Astrocyte (in vitro differentiated cells and primary cell): ENCODE measurements around the gene VPS13D. TPM values are rescaled to one million over a fixed set of nuclear protein-coding genes. Genes with fewer than 3 reads are reported as not detected.

Source experiments
- DNase-seq: peaks from one replicate; pipeline ENCODE4 v3.0.0-alpha.2; 2010; ENCODE audit warnings: low read depth
- FAIRE-seq: peaks from 2 replicates; lab custom pipeline; 2011; peaks lifted over from hg19 to GRCh38; lab: Jason Lieb, UNC
- H2AFZ ChIP-seq: 2 replicates; pipeline ENCODE4 v1.6.0; 2012; ENCODE audit warnings: low read depth, low read length, inconsistent platforms
- H3K27ac ChIP-seq: 2 replicates; pipeline ENCODE4 v1.5.1; 2011; ENCODE audit warnings: low read depth, low read length, inconsistent platforms
- H3K27me3 ChIP-seq: 2 replicates; pipeline ENCODE4 v1.6.0; 2011; ENCODE audit warnings: low read length, inconsistent platforms; ENCODE audit not compliant: insufficient read depth
- H3K36me3 ChIP-seq: 2 replicates; pipeline ENCODE4 v1.5.1; 2011; ENCODE audit warnings: low read length, inconsistent platforms; ENCODE audit not compliant: insufficient read depth
- H3K4me1 ChIP-seq: 2 replicates; pipeline ENCODE4 v1.5.1; 2011; ENCODE audit warnings: low read length, inconsistent platforms; ENCODE audit not compliant: insufficient read depth
- H3K4me2 ChIP-seq: 2 replicates; pipeline ENCODE4 v1.6.0; 2012; ENCODE audit warnings: low read length, inconsistent platforms
- H3K4me3 ChIP-seq: 2 replicates; pipeline ENCODE4 v1.5.1; 2011; ENCODE audit warnings: low read depth, mild to moderate bottlenecking, low read length, inconsistent platforms; ENCODE audit not compliant: insufficient read depth
- H3K79me2 ChIP-seq: 2 replicates; pipeline ENCODE4 v1.6.0; 2012; ENCODE audit warnings: mild to moderate bottlenecking, low read length, inconsistent platforms; ENCODE audit not compliant: insufficient read depth
- H3K9ac ChIP-seq: 2 replicates; pipeline ENCODE4 v1.6.0; 2012; ENCODE audit warnings: mild to moderate bottlenecking, low read length, inconsistent platforms
- H3K9me3 ChIP-seq: 2 replicates; pipeline ENCODE4 v1.5.1; 2012; ENCODE audit warnings: low read depth, mild to moderate bottlenecking, low read length, inconsistent platforms; ENCODE audit not compliant: insufficient read depth
- H4K20me1 ChIP-seq: 2 replicates; pipeline ENCODE4 v1.6.0; 2012; ENCODE audit warnings: low read length, inconsistent platforms; ENCODE audit not compliant: insufficient read depth
- H3K27ac Mint-ChIP-seq: one replicate; pipeline ENCODE4 v1.8.0; 2021; ENCODE audit warnings: mild to moderate bottlenecking, mixed read lengths; ENCODE audit not compliant: unreplicated experiment
- H3K27me3 Mint-ChIP-seq: one replicate; pipeline ENCODE4 v1.8.0; 2021; ENCODE audit warnings: low read depth, mixed read lengths; ENCODE audit not compliant: unreplicated experiment
- H3K36me3 Mint-ChIP-seq: one replicate; pipeline ENCODE4 v1.8.0; 2021; ENCODE audit warnings: low read depth, mixed read lengths; ENCODE audit not compliant: unreplicated experiment
- H3K4me1 Mint-ChIP-seq: one replicate; pipeline ENCODE4 v1.8.0; 2021; ENCODE audit warnings: low read depth, mixed read lengths; ENCODE audit not compliant: unreplicated experiment
- H3K4me3 Mint-ChIP-seq: one replicate; pipeline ENCODE4 v1.8.0; 2021; ENCODE audit warnings: mild to moderate bottlenecking, moderate library complexity, mixed read lengths; ENCODE audit not compliant: unreplicated experiment
- H3K9me3 Mint-ChIP-seq: one replicate; pipeline ENCODE4 v1.8.0; 2021; ENCODE audit warnings: mild to moderate bottlenecking, mixed read lengths; ENCODE audit not compliant: unreplicated experiment
- EZH2 ChIP-seq: IDR thresholded peaks from 2 replicates; pipeline ENCODE4 v1.6.1; 2012; ENCODE audit warnings: mild to moderate bottlenecking, low read length, inconsistent platforms; ENCODE audit not compliant: insufficient read depth
- total RNA-seq: library from RNA; stranded (reverse); gene quantifications from 2 replicates; pipeline ENCODE4 v1.2.1, GENCODE V29; 2021
- TF ChIP-seq, protein P1 (sequence below): IDR thresholded peaks from 2 replicates; pipeline ENCODE4 v1.5.1; 2011; ENCODE audit warnings: low read depth, mild to moderate bottlenecking, inconsistent platforms, low read length, moderate library complexity; ENCODE audit not compliant: insufficient read depth

Gene VPS13D
- total RNA-seq, 1 donor from 2014 or later = 25.9 TPM

DNA sequence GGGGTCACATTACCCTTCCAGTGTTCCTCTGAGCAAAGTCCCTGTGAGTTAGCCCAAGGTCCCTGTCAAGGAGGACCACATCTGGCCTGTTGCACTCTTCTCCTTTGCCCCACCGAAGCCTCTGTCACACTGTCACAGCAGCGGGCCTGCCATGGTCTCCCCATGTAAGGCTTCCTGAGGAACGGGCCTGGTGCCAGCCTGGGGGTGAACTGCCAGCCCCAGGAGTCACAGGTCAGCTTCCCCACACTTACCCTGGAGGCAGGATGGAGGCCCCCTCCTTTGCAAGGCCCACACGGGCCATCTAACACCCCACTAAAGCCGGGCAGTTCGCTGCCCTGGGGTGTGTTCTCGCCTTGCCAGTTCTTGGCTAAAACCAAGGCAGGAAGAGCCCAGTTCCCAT is 48.9 kb upstream of the VPS13D start:
- H3K9me3 Mint-ChIP-seq = peaks cover 2% of the 10 kb centered on the region
- Histone ChIP-seq H3K4me3 (no peak overlapping the region), H3K36me3 (no peaks in the 10 kb centered on the region), H3K9ac (no peak overlapping the region), H3K4me2 (no peak overlapping the region), H3K79me2 (no peaks in the 10 kb centered on the region), H3K4me1 (peaks cover 32% of the 10 kb centered on the region), H3K27me3 (no peaks in the 10 kb centered on the region), H3K27ac (no peak overlapping the region), H2AFZ (no peak overlapping the region), H3K9me3 (no peaks in the 10 kb centered on the region), H4K20me1 (no peaks in the 10 kb centered on the region)
- TF ChIP-seq, protein P1, sequence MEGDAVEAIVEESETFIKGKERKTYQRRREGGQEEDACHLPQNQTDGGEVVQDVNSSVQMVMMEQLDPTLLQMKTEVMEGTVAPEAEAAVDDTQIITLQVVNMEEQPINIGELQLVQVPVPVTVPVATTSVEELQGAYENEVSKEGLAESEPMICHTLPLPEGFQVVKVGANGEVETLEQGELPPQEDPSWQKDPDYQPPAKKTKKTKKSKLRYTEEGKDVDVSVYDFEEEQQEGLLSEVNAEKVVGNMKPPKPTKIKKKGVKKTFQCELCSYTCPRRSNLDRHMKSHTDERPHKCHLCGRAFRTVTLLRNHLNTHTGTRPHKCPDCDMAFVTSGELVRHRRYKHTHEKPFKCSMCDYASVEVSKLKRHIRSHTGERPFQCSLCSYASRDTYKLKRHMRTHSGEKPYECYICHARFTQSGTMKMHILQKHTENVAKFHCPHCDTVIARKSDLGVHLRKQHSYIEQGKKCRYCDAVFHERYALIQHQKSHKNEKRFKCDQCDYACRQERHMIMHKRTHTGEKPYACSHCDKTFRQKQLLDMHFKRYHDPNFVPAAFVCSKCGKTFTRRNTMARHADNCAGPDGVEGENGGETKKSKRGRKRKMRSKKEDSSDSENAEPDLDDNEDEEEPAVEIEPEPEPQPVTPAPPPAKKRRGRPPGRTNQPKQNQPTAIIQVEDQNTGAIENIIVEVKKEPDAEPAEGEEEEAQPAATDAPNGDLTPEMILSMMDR = no peak
- TF ChIP-seq EZH2 = no peak
- FAIRE-seq (no peak), DNase-seq (no peak)
- H3K27ac Mint-ChIP-seq = no peak overlapping the region
- peaks cover 23% of the 10 kb centered on the region for H3K27me3 Mint-ChIP-seq
- no peaks in the 10 kb centered on the region for H3K36me3 Mint-ChIP-seq
- H3K4me3 Mint-ChIP-seq = no peak overlapping the region
- peaks cover 22% of the 10 kb centered on the region for H3K4me1 Mint-ChIP-seq

DNA sequence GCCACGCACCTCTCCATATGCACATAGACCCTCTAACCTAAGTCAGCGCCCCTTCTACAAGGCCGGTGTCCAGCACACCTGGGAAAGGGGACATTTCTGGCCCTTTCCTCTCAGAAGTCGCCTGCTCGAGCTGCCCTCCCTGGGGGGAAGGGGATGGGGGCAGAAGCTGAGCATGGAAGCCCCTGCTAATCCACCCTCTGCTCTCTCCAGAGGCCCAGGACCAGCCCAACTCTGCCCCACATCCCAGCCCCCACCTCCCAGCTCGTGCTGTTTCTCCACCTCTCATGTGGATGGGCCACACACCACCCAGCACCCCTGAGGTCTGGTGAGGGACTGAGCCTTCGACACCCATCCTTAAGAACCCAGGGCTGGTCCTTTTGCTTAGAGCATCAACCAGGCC is 48.3 kb upstream of the VPS13D start:
- Histone ChIP-seq H3K27me3 (peaks cover 2% of the 10 kb centered on the region), H3K4me3 (no peak overlapping the region), H2AFZ (no peak overlapping the region), H4K20me1 (no peaks in the 10 kb centered on the region), H3K79me2 (no peaks in the 10 kb centered on the region), H3K4me1 (peaks cover 32% of the 10 kb centered on the region), H3K9me3 (no peaks in the 10 kb centered on the region), H3K9ac (no peak overlapping the region), H3K4me2 (no peak overlapping the region), H3K27ac (no peak overlapping the region), H3K36me3 (no peaks in the 10 kb centered on the region)
- peaks cover 2% of the 10 kb centered on the region for H3K9me3 Mint-ChIP-seq
- peaks cover 22% of the 10 kb centered on the region for H3K4me1 Mint-ChIP-seq
- no peak overlapping the region for H3K4me3 Mint-ChIP-seq
- H3K27ac Mint-ChIP-seq = no peak overlapping the region
- FAIRE-seq (no peak), DNase-seq (no peak)
- no peaks in the 10 kb centered on the region for H3K36me3 Mint-ChIP-seq
- H3K27me3 Mint-ChIP-seq = peaks cover 25% of the 10 kb centered on the region
- no peak for TF ChIP-seq EZH2
- TF ChIP-seq, protein P1 = no peak

DNA sequence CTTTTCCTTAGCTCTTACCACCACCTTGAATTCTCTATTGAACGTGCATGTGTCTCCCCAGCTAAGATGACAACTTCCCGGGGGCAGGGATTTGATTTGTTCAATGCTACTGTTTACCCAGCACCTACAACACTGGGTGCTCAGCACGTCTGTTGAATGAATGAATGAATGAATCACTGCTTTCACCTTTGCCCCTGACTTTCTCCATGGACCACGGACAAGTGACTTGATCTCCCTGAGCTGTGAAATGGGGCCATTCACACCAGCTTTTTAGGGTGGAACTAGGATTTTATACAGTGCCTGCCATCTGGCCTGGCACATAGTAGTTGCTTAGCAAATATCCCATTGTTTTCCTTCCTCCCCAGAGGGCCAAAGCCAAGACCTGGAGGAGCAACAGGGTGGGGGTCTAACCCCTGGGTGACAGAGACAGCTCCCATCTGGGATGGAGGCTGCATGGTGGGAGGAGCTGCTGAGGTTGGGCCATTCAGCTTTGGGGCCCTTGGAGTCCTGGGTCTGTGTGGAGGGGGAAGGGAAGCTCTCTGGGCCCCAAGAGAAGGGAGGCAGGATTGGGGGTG is 47.3 kb upstream of the VPS13D start:
- H3K27ac Mint-ChIP-seq = no peak overlapping the region
- H3K27me3 Mint-ChIP-seq = peaks cover 29% of the 10 kb centered on the region
- H3K36me3 Mint-ChIP-seq = no peaks in the 10 kb centered on the region

More for the DNA sequence above, 47.3 kb upstream of the VPS13D start:
- Histone ChIP-seq H3K27me3 (peaks cover 4% of the 10 kb centered on the region), H3K9ac (no peak overlapping the region), H3K9me3 (no peaks in the 10 kb centered on the region), H3K79me2 (no peaks in the 10 kb centered on the region), H3K4me2 (no peak overlapping the region), H3K4me1 (peaks cover 32% of the 10 kb centered on the region), H3K27ac (no peak overlapping the region), H3K4me3 (no peak overlapping the region), H2AFZ (no peak overlapping the region), H3K36me3 (no peaks in the 10 kb centered on the region), H4K20me1 (no peaks in the 10 kb centered on the region)
- peaks cover 2% of the 10 kb centered on the region for H3K9me3 Mint-ChIP-seq
- no peak overlapping the region for H3K4me3 Mint-ChIP-seq
- H3K4me1 Mint-ChIP-seq = peaks cover 22% of the 10 kb centered on the region
- no peak for FAIRE-seq
- TF ChIP-seq, protein P1 = no peak
- no peak for TF ChIP-seq EZH2
- no peak for DNase-seq
